Fibroblast of villous mesenchyme (primary cell): ENCODE measurements around the gene RIBC2. TPM values are rescaled to one million over a fixed set of nuclear protein-coding genes. Genes with fewer than 3 reads are reported as not detected.
"Not testable (repeated sequence)": the region's sequence is repeated elsewhere in the genome, so short reads cannot be mapped to it uniquely, and the experiment has no call there.

ENCODE experiments used
- DNase-seq: peaks from one replicate; pipeline ENCODE4 v3.0.0-alpha.2; 2010; ENCODE audit warnings: low read depth
- H3K4me3 ChIP-seq: 2 replicates; pipeline ENCODE4 v1.5.1; 2011; ENCODE audit warnings: low read depth, mild to moderate bottlenecking, low read length
- CTCF ChIP-seq: IDR thresholded peaks from 2 replicates; pipeline ENCODE4 v1.5.1; 2012; ENCODE audit warnings: low read depth, mild to moderate bottlenecking, low read length; ENCODE audit not compliant: insufficient read depth
- total RNA-seq: library from RNA; depleted of rRNA; stranded (reverse); fragments of >200 nt; gene quantifications from 2 replicates; pipeline ENCODE4 v1.2.3, GENCODE V29; 2012

The RIBC2 gene
- total RNA-seq, 1 donor: 0.86 TPM

GRCh38 chr22:45438336-45438735 lies 24.8 kb downstream of the RIBC2 start:
- peak; percentile 73 for DNase-seq
- no peak for TF ChIP-seq CTCF
- H3K4me3 ChIP-seq: no peak overlapping the region

GRCh38 chr22:45440688-45441087 lies 27.2 kb downstream of the RIBC2 start:
- DNase-seq, H3K4me3 ChIP-seq: not testable (repeated sequence)

- no peak overlapping the region for H3K4me3 ChIP-seq
- peak; percentile 76 for TF ChIP-seq CTCF
- peak; percentile 79 for DNase-seq
These were observed 27.6 kb downstream of the RIBC2 start for GRCh38 chr22:45441138-45441537.

- H3K4me3 ChIP-seq: no peak overlapping the region
- DNase-seq: peak; percentile 43
- no peak for TF ChIP-seq CTCF
These were observed 28.6 kb downstream of the RIBC2 start for GRCh38 chr22:45442116-45442515.

GRCh38 chr22:45444168-45444567 lies 30.7 kb downstream of the RIBC2 start:
- peak; percentile 94 for DNase-seq

GRCh38 chr22:45445031-45445710 lies 31.7 kb downstream of the RIBC2 start:
- no peak overlapping the region for H3K4me3 ChIP-seq
- no peak for TF ChIP-seq CTCF
- no peak for DNase-seq

More at GRCh38 chr22:45444168-45444567, 30.7 kb downstream of the RIBC2 start:
- H3K4me3 ChIP-seq: no peak overlapping the region
- TF ChIP-seq CTCF: no peak

GRCh38 chr22:45446216-45446615 lies 32.7 kb downstream of the RIBC2 start:
- no peak for TF ChIP-seq CTCF
- H3K4me3 ChIP-seq: no peak overlapping the region
- no peak for DNase-seq

GRCh38 chr22:45447596-45447995 lies 34.1 kb downstream of the RIBC2 start:
- not testable (repeated sequence) for H3K4me3 ChIP-seq, DNase-seq
